Measurements from ENCODE around the gene MDFI.

The MDFI gene

GRCh38 chr6:41655176-41655575 lies 16.9 kb downstream of the MDFI start:
- no peak overlapping the region for H3K4me3 ChIP-seq (ENCODE audit: control insufficient read depth, low read depth, low read length)
- DNase-seq (ENCODE audit: low read depth) = no peak
- TF ChIP-seq, protein P1, sequence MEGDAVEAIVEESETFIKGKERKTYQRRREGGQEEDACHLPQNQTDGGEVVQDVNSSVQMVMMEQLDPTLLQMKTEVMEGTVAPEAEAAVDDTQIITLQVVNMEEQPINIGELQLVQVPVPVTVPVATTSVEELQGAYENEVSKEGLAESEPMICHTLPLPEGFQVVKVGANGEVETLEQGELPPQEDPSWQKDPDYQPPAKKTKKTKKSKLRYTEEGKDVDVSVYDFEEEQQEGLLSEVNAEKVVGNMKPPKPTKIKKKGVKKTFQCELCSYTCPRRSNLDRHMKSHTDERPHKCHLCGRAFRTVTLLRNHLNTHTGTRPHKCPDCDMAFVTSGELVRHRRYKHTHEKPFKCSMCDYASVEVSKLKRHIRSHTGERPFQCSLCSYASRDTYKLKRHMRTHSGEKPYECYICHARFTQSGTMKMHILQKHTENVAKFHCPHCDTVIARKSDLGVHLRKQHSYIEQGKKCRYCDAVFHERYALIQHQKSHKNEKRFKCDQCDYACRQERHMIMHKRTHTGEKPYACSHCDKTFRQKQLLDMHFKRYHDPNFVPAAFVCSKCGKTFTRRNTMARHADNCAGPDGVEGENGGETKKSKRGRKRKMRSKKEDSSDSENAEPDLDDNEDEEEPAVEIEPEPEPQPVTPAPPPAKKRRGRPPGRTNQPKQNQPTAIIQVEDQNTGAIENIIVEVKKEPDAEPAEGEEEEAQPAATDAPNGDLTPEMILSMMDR (IDR thresholded peaks at IDR 0.05; ENCODE audit: control insufficient read depth, insufficient read depth, low read depth, low read length, missing control alignments) = no peak

DNA sequence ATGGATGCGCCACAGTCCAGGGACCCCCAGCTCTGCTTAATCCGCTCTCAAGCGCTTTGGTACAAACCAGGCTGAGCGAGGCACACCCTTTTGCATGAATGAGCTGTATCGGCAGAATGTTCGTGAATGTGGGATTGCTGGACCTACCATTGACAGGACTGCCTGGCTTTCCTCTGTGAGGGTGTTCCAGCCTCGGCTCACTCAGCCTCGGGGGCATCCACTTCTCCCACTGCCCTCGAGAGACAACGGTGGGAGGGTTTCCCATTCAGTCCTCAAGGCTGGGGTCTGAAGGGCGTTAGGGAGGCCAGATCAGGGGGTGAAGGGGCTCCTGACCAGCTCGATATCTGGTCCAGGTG lies 17.4 kb downstream of the MDFI start:
- no peak for DNase-seq (ENCODE audit: low read depth)
- TF ChIP-seq, protein P1 (IDR thresholded peaks at IDR 0.05; ENCODE audit: control insufficient read depth, insufficient read depth, low read depth, low read length, missing control alignments) = no peak
- H3K4me3 ChIP-seq (ENCODE audit: control insufficient read depth, low read depth, low read length) = no peak overlapping the region

DNA sequence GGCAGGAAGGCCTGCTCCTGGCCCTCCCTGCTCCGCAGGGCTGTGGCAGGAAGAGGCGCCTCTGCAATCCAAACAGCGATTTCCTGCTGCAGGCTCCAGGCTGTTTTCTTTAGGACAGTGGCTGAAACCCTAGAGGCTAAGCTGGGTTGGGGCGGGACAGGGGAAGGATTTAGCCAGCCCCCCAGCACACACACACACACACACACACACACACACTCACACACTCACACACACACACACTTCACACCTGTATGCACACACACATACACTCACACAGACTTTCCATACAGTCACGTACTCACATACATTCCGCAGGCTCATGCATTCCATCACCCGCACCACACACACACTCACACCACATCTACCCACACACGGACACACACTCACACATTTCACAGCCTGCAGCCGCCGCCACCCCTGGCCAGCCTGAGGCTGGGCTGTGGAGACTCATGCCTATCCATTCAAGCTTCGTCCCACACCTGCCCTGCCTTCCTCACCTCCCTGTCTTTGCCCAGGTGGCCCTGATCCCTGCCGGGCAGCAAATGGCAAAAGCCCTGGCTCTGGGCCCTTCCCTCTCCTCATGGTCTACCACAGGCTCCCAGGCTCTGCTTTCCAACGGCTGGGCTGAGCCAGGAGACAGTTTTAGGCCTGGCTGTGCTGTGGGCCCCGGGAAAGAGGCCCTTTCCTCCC lies 17.9 kb downstream of the MDFI start:
- H3K4me3 ChIP-seq (ENCODE audit: control insufficient read depth, low read depth, low read length) = no peak overlapping the region
- no peak for DNase-seq (ENCODE audit: low read depth)
- TF ChIP-seq, protein P1 (IDR thresholded peaks at IDR 0.05; ENCODE audit: control insufficient read depth, insufficient read depth, low read depth, low read length, missing control alignments) = no peak

- TF ChIP-seq, protein P1 (IDR thresholded peaks at IDR 0.05; ENCODE audit: control insufficient read depth, insufficient read depth, low read depth, low read length, missing control alignments) = no peak
- no peak for DNase-seq (ENCODE audit: low read depth)
- no peak overlapping the region for H3K4me3 ChIP-seq (ENCODE audit: control insufficient read depth, low read depth, low read length)
Measured at GRCh38 chr6:41657131-41658094, 19.1 kb downstream of the MDFI start.

- TF ChIP-seq, protein P1 (IDR thresholded peaks at IDR 0.05; ENCODE audit: control insufficient read depth, insufficient read depth, low read depth, low read length, missing control alignments) = no peak
- H3K4me3 ChIP-seq (ENCODE audit: control insufficient read depth, low read depth, low read length) = no peak overlapping the region
- no peak for DNase-seq (ENCODE audit: low read depth)
Measured at GRCh38 chr6:41658636-41659035, 20.4 kb downstream of the MDFI start.

- H3K4me3 ChIP-seq (ENCODE audit: control insufficient read depth, low read depth, low read length) = no peak overlapping the region
- no peak for DNase-seq (ENCODE audit: low read depth)
- TF ChIP-seq, protein P1 (IDR thresholded peaks at IDR 0.05; ENCODE audit: control insufficient read depth, insufficient read depth, low read depth, low read length, missing control alignments) = no peak
Measured at GRCh38 chr6:41659935-41660334, 21.7 kb downstream of the MDFI start.

All from AG09309 (cell line).